SW480 (cell line): Measurements from ENCODE around the gene APOA4.
"Not testable (repeated sequence)": the region's sequence is repeated elsewhere in the genome, so short reads cannot be mapped to it uniquely, and the experiment has no call there.

ENCODE experiments used
- DNase-seq: peaks from one replicate; pipeline ENCODE4 v3.0.0-alpha.2; 2016; ENCODE audit warnings: low spot score

Gene APOA4

DNA sequence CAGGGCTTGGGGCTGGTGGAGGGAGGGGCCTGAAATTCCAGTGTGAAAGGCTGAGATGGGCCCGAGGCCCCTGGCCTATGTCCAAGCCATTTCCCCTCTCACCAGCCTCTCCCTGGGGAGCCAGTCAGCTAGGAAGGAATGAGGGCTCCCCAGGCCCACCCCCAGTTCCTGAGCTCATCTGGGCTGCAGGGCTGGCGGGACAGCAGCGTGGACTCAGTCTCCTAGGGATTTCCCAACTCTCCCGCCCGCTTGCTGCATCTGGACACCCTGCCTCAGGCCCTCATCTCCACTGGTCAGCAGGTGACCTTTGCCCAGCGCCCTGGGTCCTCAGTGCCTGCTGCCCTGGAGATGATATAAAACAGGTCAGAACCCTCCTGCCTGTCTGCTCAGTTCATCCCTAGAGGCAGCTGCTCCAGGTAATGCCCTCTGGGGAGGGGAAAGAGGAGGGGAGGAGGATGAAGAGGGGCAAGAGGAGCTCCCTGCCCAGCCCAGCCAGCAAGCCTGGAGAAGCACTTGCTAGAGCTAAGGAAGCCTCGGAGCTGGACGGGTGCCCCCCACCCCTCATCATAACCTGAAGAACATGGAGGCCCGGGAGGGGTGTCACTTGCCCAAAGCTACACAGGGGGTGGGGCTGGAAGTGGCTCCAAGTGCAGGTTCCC lies 6.5 kb upstream of the APOA4 start, which contains the start of gene APOC3:
Gene APOC3 (plus strand): TSS at position 383 of the 659 bp plus-strand sequence. CDS start 676 bp downstream, outside the sequence.
- DNase-seq: no peak

DNA sequence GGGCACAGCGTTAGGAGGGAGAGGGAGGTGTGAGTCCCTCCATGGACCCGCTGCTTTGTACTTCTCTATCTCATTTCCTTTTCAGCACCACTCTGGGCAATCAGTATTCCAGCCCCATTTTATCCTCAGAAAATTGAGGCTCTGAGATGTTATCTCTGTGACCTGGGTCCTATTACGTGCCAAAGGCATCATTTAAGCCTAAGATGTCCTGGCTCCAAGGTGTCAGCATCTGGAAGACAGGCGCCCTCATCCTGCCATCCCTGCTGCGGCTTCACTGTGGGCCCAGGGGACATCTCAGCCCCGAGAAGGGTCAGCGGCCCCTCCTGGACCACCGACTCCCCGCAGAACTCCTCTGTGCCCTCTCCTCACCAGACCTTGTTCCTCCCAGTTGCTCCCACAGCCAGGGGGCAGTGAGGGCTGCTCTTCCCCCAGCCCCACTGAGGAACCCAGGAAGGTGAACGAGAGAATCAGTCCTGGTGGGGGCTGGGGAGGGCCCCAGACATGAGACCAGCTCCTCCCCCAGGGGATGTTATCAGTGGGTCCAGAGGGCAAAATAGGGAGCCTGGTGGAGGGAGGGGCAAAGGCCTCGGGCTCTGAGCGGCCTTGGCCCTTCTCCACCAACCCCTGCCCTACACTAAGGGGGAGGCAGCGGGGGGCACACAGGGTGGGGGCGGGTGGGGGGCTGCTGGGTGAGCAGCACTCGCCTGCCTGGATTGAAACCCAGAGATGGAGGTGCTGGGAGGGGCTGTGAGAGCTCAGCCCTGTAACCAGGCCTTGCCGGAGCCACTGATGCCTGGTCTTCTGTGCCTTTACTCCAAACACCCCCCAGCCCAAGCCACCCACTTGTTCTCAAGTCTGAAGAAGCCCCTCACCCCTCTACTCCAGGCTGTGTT lies 5.8 kb upstream of the APOA4 start:
- no peak for DNase-seq

DNA sequence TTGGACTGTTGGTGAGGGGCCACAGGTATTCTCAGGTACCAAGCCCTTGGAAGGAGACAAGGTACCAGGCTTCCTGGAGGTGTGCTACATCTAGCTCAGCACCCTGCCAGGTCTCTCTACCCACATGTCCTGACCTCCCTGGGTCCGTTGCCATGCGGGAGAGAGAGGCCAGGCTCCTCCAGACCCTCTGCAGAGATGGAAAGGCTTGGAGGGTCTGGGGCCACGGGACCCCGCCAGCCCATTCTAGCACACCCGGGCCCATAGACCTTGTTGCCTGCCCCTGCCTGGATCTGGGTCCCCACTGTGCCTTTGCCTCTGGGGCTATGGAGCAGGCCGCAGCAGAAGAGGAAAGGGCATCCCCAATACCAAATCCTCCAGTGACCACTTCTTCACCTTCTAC lies 4.4 kb upstream of the APOA4 start:
- DNase-seq: no peak

DNA sequence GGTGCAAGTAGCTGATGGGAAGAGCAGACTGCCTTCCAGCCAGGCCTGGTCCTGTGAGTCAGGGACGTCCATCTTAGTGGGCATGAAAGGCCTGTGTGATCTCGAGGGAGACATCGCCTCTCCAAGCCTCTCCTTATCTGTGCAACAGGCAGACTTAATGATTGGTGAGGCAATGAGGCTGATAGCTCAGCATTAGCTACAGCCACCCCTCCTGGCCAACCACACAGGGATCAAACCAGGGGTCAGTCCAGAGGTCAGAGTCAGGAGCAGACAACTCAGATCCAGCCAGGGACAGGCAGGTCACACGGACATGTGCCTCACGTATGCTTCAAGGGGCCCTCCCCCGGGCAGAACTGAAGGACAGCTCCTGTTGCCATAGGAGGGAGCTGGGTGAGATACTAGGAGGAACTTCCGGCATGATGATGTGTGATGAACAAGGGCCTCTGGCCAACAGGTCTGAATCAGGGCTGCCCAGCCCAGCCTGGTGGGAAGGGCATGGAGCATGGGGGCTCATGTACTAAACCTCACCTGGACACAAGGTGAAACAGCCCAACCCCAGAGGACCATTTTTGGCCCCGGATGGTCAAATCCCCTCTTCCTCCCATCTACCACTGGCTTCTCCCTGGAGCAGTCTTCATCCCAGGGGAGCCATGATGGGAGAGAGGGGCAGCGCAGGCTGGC lies 3.8 kb upstream of the APOA4 start:
- no peak for DNase-seq

DNA sequence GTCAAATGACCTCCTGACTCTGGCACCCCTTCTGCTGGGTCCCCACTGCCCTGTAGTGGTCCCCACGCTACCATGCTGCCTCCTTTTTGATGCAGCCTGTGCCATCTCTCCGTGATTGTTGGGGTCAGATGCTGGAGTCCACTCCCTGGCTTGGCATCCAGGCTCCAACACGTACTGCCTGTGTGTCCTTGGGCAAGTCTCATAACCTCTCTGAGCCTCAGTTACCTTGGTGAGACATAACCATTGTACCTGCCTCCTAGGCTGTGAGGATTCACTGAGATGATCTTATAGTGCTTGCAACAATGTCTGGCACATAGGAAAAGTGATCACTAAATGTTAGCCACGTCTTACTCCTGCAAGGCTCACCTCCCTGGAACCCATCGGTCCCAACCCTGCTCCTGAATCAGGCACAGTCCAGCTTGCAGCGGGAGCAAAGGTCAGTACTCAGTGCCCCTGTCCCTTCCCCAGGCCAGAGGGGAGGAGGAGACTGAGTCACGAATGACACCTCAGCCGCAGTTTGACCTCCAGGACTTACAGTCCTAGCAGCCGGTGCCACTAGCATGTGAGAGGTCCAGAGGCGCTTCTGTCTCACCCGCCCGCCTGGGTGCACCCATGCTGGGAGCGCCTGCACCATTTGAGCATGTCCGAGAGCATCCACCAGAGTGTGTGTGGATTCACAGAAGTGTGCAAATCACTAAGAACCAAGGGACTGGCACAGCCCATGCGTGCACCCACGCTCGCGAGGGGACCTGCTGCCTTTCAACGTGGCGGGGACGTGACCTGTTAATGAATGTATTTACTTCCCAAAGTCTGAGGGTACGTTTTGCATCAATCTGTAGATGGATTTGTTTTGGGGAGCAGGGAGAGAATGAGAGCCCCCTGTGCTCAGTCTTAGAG lies 3.0 kb upstream of the APOA4 start:
- DNase-seq: no peak

DNA sequence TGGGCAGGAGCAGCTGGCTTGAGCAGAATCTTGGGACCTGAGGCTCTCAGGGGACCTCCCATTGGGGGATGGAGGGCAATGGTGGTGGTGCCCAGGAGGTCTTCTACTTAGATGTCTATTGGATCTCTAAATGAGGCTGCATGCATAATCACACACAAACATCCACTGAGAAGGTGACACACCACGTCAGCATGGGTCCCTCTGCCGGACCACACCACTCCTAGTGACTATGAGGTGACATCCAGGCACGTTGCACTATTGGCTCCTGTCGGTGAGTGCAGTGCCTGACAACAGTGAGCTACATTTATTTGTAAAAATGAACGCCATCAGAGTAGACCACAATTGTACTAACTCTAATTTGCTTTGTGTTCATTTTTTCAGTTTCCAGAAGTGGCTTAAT lies 2.3 kb upstream of the APOA4 start:
- DNase-seq: no peak

DNA sequence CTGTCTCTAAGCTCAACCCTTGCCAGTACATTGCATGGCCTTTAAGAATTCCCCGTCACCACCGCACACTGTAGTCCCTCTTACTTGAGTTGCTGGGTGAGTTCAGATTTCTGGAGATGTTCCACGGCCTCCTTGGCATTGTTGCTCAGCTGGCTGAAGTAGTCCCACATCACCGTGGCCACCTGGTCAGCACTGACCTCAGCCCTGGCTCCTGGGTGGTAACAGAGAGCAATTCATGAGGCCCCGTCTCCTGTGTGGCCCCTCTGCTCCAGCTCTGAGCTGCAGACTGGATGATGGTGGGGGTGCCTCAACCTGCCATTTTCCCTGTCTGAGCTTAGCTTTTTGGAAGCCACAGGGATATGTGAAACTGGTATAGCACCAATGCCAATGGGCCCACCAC lies 529 bp downstream of the APOA4 start:
- DNase-seq: no peak

DNA sequence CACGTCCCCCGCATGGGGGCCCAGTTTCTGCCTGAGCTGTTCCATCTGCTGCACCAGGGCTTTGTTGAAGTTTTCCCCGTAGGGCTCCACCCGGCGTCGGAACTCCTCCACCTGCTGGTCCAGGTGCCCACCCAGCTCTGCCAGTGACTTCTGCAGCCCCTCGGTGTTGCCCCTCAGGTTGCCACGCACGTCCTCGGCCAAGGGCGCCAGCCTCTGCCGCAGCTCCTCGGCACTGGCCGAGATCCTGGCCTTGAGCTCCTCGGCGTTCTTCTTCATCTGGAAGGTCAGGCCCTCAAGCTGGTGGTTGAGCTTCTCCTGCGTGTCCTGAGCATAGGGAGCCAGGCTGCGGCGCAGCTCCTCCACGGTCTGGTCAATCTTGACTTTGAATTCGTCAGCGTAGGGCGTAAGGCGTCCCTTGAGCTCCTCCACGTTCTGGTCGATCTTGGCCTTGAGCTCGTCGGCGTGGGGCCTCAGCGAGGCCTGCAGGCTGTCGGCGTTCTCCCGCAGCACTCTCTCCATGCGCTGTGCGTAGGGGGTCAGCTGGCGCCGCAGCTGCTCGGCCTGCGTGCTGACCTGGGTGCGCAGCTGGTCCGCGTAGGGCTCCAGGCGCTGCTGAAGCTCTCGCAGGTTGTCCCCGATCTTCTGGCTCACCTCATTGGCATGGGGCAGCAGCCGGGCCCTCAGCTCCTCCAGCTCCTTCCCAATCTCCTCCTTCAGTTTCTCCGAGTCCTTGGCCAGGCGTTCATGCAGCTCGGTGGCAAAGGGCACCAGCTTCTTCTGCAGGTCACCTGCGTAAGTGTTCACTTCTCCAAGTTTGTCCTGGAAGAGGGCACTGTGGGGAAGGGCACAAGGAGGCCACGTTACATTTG lies 1.8 kb downstream of the APOA4 start:
- DNase-seq: no peak

DNA sequence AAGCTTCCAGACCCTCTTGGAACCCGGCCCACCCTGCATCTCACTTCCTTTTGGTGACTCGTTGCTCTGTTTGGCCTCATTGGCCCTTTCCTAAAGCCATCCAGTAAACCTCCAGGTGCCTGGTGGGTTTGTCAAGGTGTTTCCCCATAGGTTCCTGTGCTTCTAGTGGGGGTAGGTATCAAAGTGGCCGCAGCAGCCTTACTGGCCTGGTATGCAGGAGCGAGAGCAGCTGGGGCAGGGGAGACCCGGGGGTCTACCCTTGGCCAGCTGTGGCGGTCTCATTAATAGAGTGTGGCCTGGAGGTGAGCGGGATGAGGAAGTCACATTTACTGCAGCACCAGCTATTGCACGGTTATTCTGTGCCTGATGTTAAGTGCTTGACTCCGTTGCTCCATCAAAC lies 4.1 kb downstream of the APOA4 start:
- DNase-seq: no peak

DNA sequence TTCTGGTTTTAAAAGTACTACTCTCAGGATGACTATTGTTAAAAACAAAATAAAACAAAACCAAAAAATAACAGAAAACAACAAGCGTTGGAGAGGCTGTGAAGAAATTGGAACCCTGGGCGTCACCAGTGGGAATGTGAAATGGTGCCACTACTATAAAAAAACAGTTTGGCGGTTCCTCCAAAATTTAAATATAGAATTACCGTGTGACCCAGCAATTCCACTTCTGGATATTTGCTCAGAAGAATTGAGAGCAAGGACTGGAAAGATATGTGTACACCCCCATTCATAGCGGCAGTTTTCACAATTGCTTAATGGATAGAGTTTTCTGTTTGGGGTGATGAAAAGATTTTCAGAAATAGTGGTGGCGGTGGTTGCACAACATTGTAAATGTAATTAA lies 8.6 kb downstream of the APOA4 start:
- no peak for DNase-seq

DNA sequence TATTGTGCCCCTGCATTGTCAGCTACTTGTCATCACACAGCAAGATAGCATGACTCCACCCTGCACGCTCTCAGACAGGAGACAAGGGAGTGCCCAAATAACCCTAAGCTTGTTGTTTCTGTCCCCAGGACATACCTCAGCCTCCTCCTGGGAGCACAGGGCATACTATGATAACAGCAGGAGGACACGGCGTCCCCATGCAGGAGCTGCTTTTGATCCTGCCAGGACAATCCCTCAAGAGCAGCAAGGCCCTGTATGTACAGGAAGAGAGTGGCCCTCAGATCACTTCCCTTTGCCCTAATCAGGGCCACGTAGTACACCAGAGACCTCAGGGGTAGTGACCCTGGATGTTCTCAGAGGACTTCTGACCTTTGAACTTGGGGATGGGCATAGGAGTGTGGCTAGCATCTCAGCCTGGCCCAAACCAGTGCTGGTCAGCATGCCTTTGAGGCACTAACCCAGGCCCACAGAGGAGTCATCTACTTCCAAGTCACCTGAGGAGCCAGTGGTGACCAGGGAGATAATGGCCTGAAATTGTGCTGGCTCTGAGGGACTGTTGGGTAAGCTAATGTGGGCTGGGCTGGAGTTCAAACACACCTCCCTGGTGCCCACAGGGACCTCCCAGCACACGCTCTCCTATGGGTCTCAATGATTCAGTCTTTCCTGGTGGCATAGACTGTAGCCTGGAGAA lies 9.2 kb downstream of the APOA4 start:
- no peak for DNase-seq

DNA sequence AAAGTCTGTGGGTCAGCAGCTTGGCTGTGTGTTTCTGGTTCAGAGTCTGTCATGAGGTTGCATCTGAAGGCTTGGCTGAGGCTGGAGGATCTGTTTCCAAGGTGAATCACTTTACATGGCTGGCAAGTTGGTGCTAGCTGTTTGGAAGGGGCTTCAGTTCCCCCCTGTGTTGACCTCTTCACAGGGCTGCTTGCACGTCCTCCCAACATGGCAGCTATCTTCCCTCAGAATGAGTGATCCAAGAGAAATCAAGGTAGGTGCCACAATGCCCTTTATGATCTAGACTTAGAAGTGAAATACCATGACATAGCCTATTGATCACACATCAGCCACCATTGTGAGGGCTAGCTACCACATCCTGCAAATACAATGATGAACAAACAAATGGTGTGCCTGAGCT lies 9.9 kb downstream of the APOA4 start:
- DNase-seq: no peak

DNA sequence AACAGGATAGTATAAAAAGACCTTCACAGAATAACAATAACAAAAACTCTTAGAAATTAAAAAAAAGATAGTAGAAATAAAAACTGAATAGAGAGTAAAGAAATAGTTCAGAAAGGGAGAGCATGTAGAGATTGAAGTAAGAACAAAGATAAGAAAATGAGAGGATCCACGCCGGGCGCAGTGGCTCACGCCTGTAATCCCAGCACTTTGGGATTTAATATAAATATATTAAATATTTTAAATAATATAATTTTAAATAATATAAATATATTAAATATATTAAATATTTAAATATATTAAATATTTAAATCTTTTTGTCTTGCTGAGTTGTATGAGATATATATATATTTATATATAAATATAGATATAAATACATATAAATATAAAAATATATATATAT lies 11.0 kb downstream of the APOA4 start:
- no peak for DNase-seq

DNA sequence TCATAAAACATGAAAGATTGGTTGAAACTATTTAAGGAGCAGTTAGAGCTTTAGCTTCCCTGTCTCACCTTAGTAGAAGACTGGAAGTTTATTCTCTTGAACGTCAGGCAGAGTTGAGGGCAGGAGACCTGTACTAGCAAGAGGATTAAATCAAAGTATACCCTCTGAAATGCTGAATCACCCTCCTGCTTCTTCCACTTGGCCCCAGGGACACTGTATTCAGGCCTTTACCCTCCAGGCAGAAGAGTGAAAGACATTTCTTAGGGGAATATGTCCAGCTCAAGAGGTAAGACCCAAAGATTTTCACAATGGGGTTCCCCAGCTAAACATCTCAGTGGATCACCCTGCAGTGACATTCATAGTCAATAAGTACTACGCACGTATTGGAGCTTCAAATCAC lies 11.9 kb downstream of the APOA4 start:
- DNase-seq: no peak

DNA sequence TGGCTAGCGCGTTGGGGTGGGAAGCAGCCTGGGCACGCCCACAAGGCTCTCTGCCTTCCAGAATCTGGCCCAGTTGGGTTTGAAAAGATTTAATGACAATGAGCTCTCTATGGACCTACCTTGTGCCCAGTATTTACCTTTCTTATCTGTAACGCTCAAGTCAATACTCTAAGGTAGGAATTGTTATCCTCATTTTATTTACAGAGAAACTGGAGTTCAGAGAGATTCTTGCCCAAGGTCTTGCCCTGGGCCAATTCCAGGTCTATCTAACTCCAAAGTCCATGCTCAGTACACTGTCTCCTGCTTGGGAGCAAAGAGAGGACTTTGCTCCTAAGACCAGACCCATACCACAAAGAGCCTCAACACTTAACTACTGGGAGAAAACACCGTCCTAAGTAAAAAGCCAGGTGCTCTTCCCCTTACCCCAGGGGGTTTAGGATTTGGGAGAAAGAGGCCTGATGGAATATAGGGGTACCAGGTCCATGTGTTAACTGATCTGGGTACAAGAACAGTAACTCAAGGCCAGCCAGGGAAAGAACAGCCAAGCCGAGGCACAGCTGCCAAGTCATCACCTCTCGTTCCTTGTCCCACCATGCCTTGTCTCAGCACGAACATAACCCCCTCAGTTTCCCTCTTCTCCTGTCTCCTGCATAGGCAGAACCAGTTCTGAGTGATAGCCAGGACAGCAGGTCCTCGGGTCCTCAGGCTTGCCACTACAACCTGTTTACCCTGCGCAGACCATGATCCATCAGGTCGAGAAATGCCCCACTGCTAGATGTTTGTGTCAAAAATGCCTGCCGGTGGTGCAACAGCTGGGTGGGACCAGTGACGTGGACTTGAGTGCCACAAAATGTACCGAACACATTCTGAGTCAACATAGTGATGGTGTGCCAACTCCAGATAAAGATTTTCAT lies 14.6 kb downstream of the APOA4 start:
- DNase-seq: no peak

DNA sequence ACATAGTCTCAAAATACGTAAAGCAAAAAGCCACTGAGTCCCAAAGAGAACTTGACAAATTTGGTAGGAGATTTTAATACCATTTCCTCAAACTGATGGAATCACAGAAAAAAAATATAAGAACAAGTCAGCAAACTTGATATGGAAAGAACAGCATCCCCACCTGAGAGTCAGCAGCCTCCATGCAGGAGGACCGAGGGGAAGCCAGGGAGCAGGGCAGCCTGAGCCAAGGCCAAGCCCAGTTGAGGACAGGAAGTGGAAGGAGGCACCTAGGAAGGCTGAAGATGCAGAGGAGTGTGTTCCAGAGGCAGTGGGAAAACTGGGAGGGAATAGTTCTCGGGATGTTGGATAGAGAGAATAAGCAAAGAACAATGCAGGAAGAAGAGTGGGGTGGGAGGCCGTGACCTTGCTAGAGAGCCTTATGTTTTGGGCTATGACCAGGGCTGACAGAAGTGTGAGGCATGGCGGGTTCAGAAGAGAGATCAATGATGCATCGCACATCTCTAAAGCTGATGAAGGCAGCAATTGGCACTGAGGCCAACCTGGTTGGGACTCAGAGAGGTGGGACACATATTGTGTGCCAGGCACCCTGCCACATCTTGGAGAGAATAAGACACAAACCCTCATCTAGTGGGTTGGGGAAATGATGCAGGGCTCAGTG lies 15.4 kb downstream of the APOA4 start:
- DNase-seq: no peak

DNA sequence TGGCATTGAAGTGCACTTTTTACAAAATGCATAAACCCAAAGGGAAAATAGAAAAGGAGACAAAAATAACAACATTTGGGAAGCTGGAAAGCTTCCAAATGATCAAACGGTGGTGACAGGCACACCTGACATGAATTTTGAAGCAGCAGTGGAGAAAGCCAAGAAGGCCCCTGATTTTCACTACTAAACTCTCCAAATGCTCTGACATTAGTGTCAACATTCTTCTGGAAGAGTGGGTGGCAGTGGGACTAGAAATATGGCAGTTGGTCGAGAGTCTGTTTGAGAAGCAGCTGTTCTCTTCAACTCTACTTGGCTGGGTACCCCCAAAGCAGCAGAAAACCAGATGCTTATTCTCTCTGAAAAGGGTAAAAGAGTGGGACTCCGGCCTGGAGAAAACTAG lies 19.1 kb downstream of the APOA4 start:
- DNase-seq: no peak

DNA sequence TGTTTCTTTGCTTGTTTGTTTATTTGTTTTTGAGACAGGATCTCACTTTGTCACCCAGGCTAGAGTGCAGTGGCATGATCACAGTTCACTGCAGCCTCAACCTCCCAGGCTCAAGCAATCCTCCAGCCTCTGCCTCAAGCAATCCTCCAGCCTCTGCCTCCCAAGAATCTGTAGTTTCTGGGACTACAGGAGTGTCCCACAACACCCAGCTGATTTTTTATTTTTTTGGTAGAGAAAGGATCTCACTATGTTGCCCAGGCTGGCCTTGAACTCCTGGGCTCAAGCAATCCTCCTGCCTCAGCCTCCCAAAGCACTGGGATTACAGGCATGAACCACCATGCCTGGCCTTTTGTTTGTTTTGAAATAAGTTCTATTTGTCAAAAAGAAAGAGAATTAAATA lies 21.4 kb downstream of the APOA4 start:
- not testable (repeated sequence) for DNase-seq

DNA sequence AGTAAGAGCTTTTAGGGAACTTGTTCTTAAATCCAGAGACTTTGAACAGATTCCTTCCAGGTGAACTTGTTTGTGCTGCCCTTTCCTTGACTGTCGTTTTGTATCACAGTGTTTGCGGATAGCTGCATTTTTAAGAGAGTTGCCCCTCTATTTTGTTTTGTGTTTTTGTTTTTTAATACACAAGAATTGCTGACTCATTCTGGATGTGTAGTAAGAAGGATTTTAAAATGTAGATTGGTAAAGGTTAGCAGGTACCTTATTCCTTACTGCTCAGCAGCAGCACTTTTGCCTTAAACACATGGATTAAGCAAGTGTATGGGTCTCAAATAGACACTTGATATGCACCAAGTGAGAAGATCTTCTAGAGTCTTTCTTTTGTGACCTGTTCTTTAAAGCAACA lies 22.5 kb downstream of the APOA4 start:
- no peak for DNase-seq
